Inferior parietal cortex (tissue), 1 donor: ENCODE results near the gene KCNN3.

Source experiments
- DNase-seq: peaks from one replicate; pipeline ENCODE4 v3.0.0-alpha.2; 2016; ENCODE audit errors: extremely low spot score

The KCNN3 gene

GRCh38 chr1:154841384-154841783 is 28.7 kb downstream of the KCNN3 start:
- no peak for DNase-seq

- DNase-seq = no peak
Measured at GRCh38 chr1:154840269-154841176, 29.6 kb downstream of the KCNN3 start.

GRCh38 chr1:154839691-154840090 is 30.4 kb downstream of the KCNN3 start:
- DNase-seq = no peak

GRCh38 chr1:154838988-154839387 is 31.1 kb downstream of the KCNN3 start:
- DNase-seq = no peak

GRCh38 chr1:154838461-154838860 is 31.6 kb downstream of the KCNN3 start:
- no peak for DNase-seq

- DNase-seq = no peak
Measured at GRCh38 chr1:154837672-154838171, 32.4 kb downstream of the KCNN3 start.

GRCh38 chr1:154837034-154837671 is 32.9 kb downstream of the KCNN3 start:
- DNase-seq = no peak

- DNase-seq = no peak
Measured at GRCh38 chr1:154835531-154836324, 34.4 kb downstream of the KCNN3 start.

GRCh38 chr1:154833841-154834240 is 36.2 kb downstream of the KCNN3 start:
- DNase-seq = no peak

- no peak for DNase-seq
Measured at GRCh38 chr1:154833209-154833608, 36.9 kb downstream of the KCNN3 start.

- DNase-seq = no peak
Measured at GRCh38 chr1:154832384-154832783, 37.7 kb downstream of the KCNN3 start.

GRCh38 chr1:154831462-154831861 is 38.6 kb downstream of the KCNN3 start:
- DNase-seq = no peak

GRCh38 chr1:154829062-154829461 is 41.0 kb downstream of the KCNN3 start:
- DNase-seq = no peak

GRCh38 chr1:154824179-154825000 is 45.7 kb downstream of the KCNN3 start:
- DNase-seq = no peak

GRCh38 chr1:154822717-154823116 is 47.4 kb downstream of the KCNN3 start:
- no peak for DNase-seq

GRCh38 chr1:154822233-154822632 is 47.8 kb downstream of the KCNN3 start:
- no peak for DNase-seq

GRCh38 chr1:154821083-154821482 is 49.0 kb downstream of the KCNN3 start:
- DNase-seq = no peak

- DNase-seq = no peak
Measured at GRCh38 chr1:154820646-154821045, 49.4 kb downstream of the KCNN3 start.

- DNase-seq = no peak
Measured at GRCh38 chr1:154819628-154820590, 50.2 kb downstream of the KCNN3 start.

- DNase-seq = no peak
Measured at GRCh38 chr1:154818911-154819310, 51.2 kb downstream of the KCNN3 start.
